GM23338 (cell line): Measurements from ENCODE around the gene GRK2. TPM values are rescaled to one million over a fixed set of nuclear protein-coding genes. Genes with fewer than 3 reads are reported as not detected.

Experiments
- ATAC-seq: fragments of 200-7000 bp; cut with Tn5 transposase; 3 replicates; pipeline ENCODE4 v1.9.1; 2020
- DNase-seq: peaks from one replicate; pipeline ENCODE4 v3.0.0-alpha.2; 2015; ENCODE audit warnings: low spot score
- H2AFZ ChIP-seq: fragments of 200-600 bp; sonication (generic); 2 replicates; pipeline ENCODE4 v1.8.0; 2016; ENCODE audit warnings: antibody characterized with exemption, mild to moderate bottlenecking, moderate library complexity
- H3F3A ChIP-seq: fragments of 200-600 bp; sonication (generic); replicated peaks from 2 replicates; pipeline ENCODE4 v1.8.0; 2017; ENCODE audit warnings: antibody characterized with exemption, mixed run types, low read depth
- H3K27ac ChIP-seq: fragments of 200-600 bp; sonication (generic); 2 replicates; pipeline ENCODE4 v1.6.1; 2016; ENCODE audit warnings: low read depth
- H3K27me3 ChIP-seq: fragments of 200-600 bp; sonication (generic); 2 replicates; pipeline ENCODE4 v1.8.0; 2016; ENCODE audit warnings: mild to moderate bottlenecking, mixed run types, moderate library complexity; ENCODE audit not compliant: insufficient read depth
- H3K36me3 ChIP-seq: fragments of 200-600 bp; sonication (generic); 2 replicates; pipeline ENCODE4 v1.8.0; 2016; ENCODE audit warnings: mild to moderate bottlenecking; ENCODE audit not compliant: insufficient read depth
- H3K4me1 ChIP-seq: fragments of 200-600 bp; sonication (generic); 2 replicates; pipeline ENCODE4 v1.8.0; 2016; ENCODE audit warnings: mild to moderate bottlenecking, moderate library complexity; ENCODE audit not compliant: insufficient read depth
- H3K4me2 ChIP-seq: fragments of 200-600 bp; sonication (generic); 2 replicates; pipeline ENCODE4 v1.7.1; 2017; ENCODE audit warnings: mixed run types
- H3K4me3 ChIP-seq: fragments of 200-600 bp; sonication (generic); 2 replicates; pipeline ENCODE4 v1.6.1; 2016; ENCODE audit warnings: mixed run types
- H3K79me2 ChIP-seq: fragments of 200-600 bp; sonication (generic); replicated peaks from 2 replicates; pipeline ENCODE4 v1.8.0; 2017; ENCODE audit warnings: mild to moderate bottlenecking; ENCODE audit not compliant: insufficient read depth
- H3K9me2 ChIP-seq: fragments of 200-600 bp; sonication (generic); 2 replicates; pipeline ENCODE4 v1.8.0; 2017; ENCODE audit not compliant: insufficient read depth
- H4K20me1 ChIP-seq: fragments of 200-600 bp; sonication (generic); replicated peaks from 2 replicates; pipeline ENCODE4 v1.8.0; 2017; ENCODE audit warnings: mild to moderate bottlenecking; ENCODE audit not compliant: insufficient read depth
- H3K27ac Mint-ChIP-seq: 2 replicates; pipeline ENCODE4 v1.8.0; 2020; ENCODE audit warnings: inconsistent platforms, mild to moderate bottlenecking, moderate library complexity, mixed read lengths
- H3K27me3 Mint-ChIP-seq: 3 replicates; pipeline ENCODE4 v1.8.0; 2022; ENCODE audit warnings: low read depth, mild to moderate bottlenecking, moderate library complexity, mixed read lengths, inconsistent platforms; ENCODE audit not compliant: insufficient read depth, poor library complexity
- H3K36me3 Mint-ChIP-seq: 3 replicates; pipeline ENCODE4 v1.8.0; 2021; ENCODE audit warnings: low read depth, mild to moderate bottlenecking, inconsistent platforms, moderate library complexity, mixed read lengths
- H3K4me1 Mint-ChIP-seq: 3 replicates; pipeline ENCODE4 v1.8.0; 2020; ENCODE audit warnings: mild to moderate bottlenecking, inconsistent platforms, mixed read lengths
- H3K4me3 Mint-ChIP-seq: 3 replicates; pipeline ENCODE4 v1.8.0; 2021; ENCODE audit warnings: moderate library complexity, mild to moderate bottlenecking, inconsistent platforms, mixed read lengths
- H3K9me3 Mint-ChIP-seq: 3 replicates; pipeline ENCODE4 v1.8.0; 2020; ENCODE audit warnings: moderate library complexity, mild to moderate bottlenecking, inconsistent platforms, mixed read lengths
- CREB1 ChIP-seq: fragments of 250-450 bp; sonication (Bioruptor Pico); IDR thresholded peaks from 2 replicates; pipeline ENCODE4 v1.5.0; 2020; ENCODE audit warnings: low read depth, mild to moderate bottlenecking, moderate library complexity
- CTCF ChIP-seq, 2 experiments: fragments of 200-600 bp in 1 of 2; sonication (generic) in 1 of 2; conservative IDR thresholded peaks; 2 replicates each; pipeline versions ENCODE4 v1.5.1 to v1.6.1; 2016 to 2017; ENCODE audit warnings: antibody characterized with exemption in 2 of 2, low read depth in 2 of 2, mild to moderate bottlenecking in 2 of 2, moderate library complexity in 1 of 2
- EZH2 ChIP-seq: fragments of 200-600 bp; sonication (generic); IDR thresholded peaks from one replicate; pipeline ENCODE4 v1.8.0; 2017; ENCODE audit warnings: antibody characterized with exemption, mild to moderate bottlenecking, low read depth; ENCODE audit not compliant: unreplicated experiment
- EZH2phosphoT487 ChIP-seq: fragments of 200-600 bp; sonication (generic); IDR thresholded peaks from one replicate; pipeline ENCODE4 v1.8.1; 2018; ENCODE audit warnings: antibody characterized with exemption; ENCODE audit not compliant: unreplicated experiment
- JUNB ChIP-seq: IDR thresholded peaks from one replicate; pipeline ENCODE4 v1.6.1; 2016; ENCODE audit warnings: antibody characterized with exemption; ENCODE audit not compliant: unreplicated experiment
- NANOG ChIP-seq: IDR thresholded peaks from 2 replicates; pipeline ENCODE4 v1.6.1; 2016; ENCODE audit warnings: antibody characterized with exemption, borderline replicate concordance
- POLR2AphosphoS5 ChIP-seq: IDR thresholded peaks from 2 replicates; pipeline ENCODE4 v1.6.1; 2016; ENCODE audit warnings: antibody characterized with exemption, low read depth
- REST ChIP-seq: IDR thresholded peaks from one replicate; pipeline ENCODE4 v1.6.1; 2018; ENCODE audit warnings: antibody characterized with exemption; ENCODE audit not compliant: unreplicated experiment
- STAT1 ChIP-seq: IDR thresholded peaks from one replicate; pipeline ENCODE4 v1.6.1; 2016; ENCODE audit warnings: antibody characterized with exemption; ENCODE audit not compliant: unreplicated experiment
- ZNF114 ChIP-seq: fragments of 250-450 bp; sonication (Bioruptor Pico); IDR thresholded peaks from 2 replicates; pipeline ENCODE4 v1.5.0; 2020; ENCODE audit warnings: mild to moderate bottlenecking, moderate library complexity
- ZNF331 ChIP-seq: fragments of 250-450 bp; sonication (Bioruptor Pico); IDR thresholded peaks from 2 replicates; pipeline ENCODE4 v1.5.0; 2020; ENCODE audit warnings: low read depth, mild to moderate bottlenecking, moderate library complexity
- ZNF462 ChIP-seq: fragments of 250-450 bp; sonication (Bioruptor Pico); IDR thresholded peaks from 2 replicates; pipeline ENCODE4 v1.5.0; 2020; ENCODE audit warnings: mild to moderate bottlenecking, moderate library complexity
- polyA plus RNA-seq: library from polyadenylated mRNA; unstranded; fragments of >200 nt; fragmentation: Nextera tagmentation; extraction: Ambion mirVana; gene quantifications from 2 replicates; pipeline ENCODE4 v1.2.1, GENCODE V29; 2016
- total RNA-seq: library from RNA; depleted of rRNA; stranded (reverse); fragments of >200 nt; shearing (Covaris generic); gene quantifications from 2 replicates; pipeline ENCODE4 v1.2.3, GENCODE V29; 2014
- TF ChIP-seq, protein P1 (sequence below): IDR thresholded peaks from 2 replicates; pipeline ENCODE4 v1.6.1; 2016; ENCODE audit warnings: antibody characterized with exemption

Gene GRK2
- total and polyA plus RNA-seq, 2 experiments from 2014 or later: 19.5 to 72.5 TPM

- TF ChIP-seq STAT1 (no peak), NANOG (no peak), ZNF331 (CRISPR knock-in tag) (no peak), ZNF114 (CRISPR knock-in tag) (no peak), CREB1 (CRISPR knock-in tag) (no peak), CTCF (conservative IDR thresholded peaks at IDR 0.05; ENCODE audit: low read depth in 2 of 2) (no peak), EZH2phosphoT487 (no peak), JUNB (no peak), REST (no peak), EZH2 (no peak), ZNF462 (CRISPR knock-in tag) (no peak), POLR2AphosphoS5 (no peak)
- TF ChIP-seq, protein P1, sequence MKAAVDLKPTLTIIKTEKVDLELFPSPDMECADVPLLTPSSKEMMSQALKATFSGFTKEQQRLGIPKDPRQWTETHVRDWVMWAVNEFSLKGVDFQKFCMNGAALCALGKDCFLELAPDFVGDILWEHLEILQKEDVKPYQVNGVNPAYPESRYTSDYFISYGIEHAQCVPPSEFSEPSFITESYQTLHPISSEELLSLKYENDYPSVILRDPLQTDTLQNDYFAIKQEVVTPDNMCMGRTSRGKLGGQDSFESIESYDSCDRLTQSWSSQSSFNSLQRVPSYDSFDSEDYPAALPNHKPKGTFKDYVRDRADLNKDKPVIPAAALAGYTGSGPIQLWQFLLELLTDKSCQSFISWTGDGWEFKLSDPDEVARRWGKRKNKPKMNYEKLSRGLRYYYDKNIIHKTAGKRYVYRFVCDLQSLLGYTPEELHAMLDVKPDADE: no peak
- H3K4me1 ChIP-seq: no peaks in the 10 kb centered on the region
- peaks cover 48% of the 10 kb centered on the region for H3F3A ChIP-seq
- peaks cover 100% of the 10 kb centered on the region for H3K36me3 Mint-ChIP-seq
- H3K9me2 ChIP-seq: no peaks in the 10 kb centered on the region
- no peak overlapping the region for H3K27ac ChIP-seq
- H3K27me3 Mint-ChIP-seq: peaks cover 4% of the 10 kb centered on the region
- no peak overlapping the region for H2AFZ ChIP-seq
- peaks cover 55% of the 10 kb centered on the region for H4K20me1 ChIP-seq
- H3K4me3 Mint-ChIP-seq: no peak overlapping the region
- peaks cover 30% of the 10 kb centered on the region for H3K79me2 ChIP-seq
- no peak overlapping the region for H3K4me2 ChIP-seq
- H3K27me3 ChIP-seq: no peaks in the 10 kb centered on the region
- no peak overlapping the region for H3K4me3 ChIP-seq
- no peak for ATAC-seq
- no peaks in the 10 kb centered on the region for H3K9me3 Mint-ChIP-seq
- H3K4me1 Mint-ChIP-seq: no peaks in the 10 kb centered on the region
- H3K27ac Mint-ChIP-seq: no peak overlapping the region
- H3K36me3 ChIP-seq: peaks cover 94% of the 10 kb centered on the region
- no peak for DNase-seq
Observed at GRCh38 chr11:67248653-67249052, 17.6 kb upstream of the GRK2 start.
